HepG2 (cell line): Measurements from ENCODE around the gene ULK4. TPM values are rescaled to one million over a fixed set of nuclear protein-coding genes. Genes with fewer than 3 reads are reported as not detected.

ENCODE experiments used
- ATAC-seq: fragments of 200-7000 bp; cut with Tn5 transposase; 3 replicates; pipeline ENCODE4 v1.9.1; 2020; ENCODE audit warnings: mild to moderate bottlenecking, moderate library complexity
- BruUV-seq: library from RNA; stranded (reverse); fragments of 400-500 nt; replicated peaks from 2 replicates; lab custom pipeline; 2021; lab: Mats Ljungman, UMichigan
- CTCF ChIA-PET: fragments of 300-600 bp; formaldehyde crosslinking; extraction: SDS; loops from one replicate; lab custom pipeline; 2021; ENCODE audit warnings: low total read pairs, inconsistent platforms, low intra/inter-chr PET ratio; lab: Yijun Ruan, JAX
- POLR2A ChIA-PET: fragments of 350-600 bp; sonication (Branson Sonifier 250); formaldehyde crosslinking; loops from one replicate; lab custom pipeline; 2020; ENCODE audit warnings: antibody characterized with exemption, inconsistent platforms; lab: Yijun Ruan, JAX
- DNase-seq: peaks from one replicate; pipeline ENCODE4 v3.0.0-alpha.2; 2015; ENCODE audit warnings: low spot score
- FAIRE-seq: peaks from 3 replicates; lab custom pipeline; 2011; peaks lifted over from hg19 to GRCh38; lab: Jason Lieb, UNC
- H2AFZ ChIP-seq: one replicate; pipeline ENCODE4 v1.6.1; 2011; ENCODE audit warnings: low read length, inconsistent platforms
- H3K27ac ChIP-seq: fragments of 300-600 bp; 3 replicates; pipeline ENCODE4 v1.8.0; 2011; ENCODE audit warnings: mixed run types, mild to moderate bottlenecking, mixed read lengths, low read length, inconsistent platforms; ENCODE audit not compliant: insufficient read depth; ENCODE audit errors: extremely low read length
- H3K27me3 ChIP-seq, 2 experiments: fragments of 200-600 bp in 1 of 2; 2 replicates in 1 of 2; 3 replicates in 1 of 2; pipeline versions ENCODE4 v1.6.0 to v1.8.0; 2011; ENCODE audit warnings: low read length in 2 of 2, mild to moderate bottlenecking in 2 of 2, moderate library complexity in 2 of 2, inconsistent platforms in 1 of 2; ENCODE audit not compliant: insufficient read depth in 2 of 2, control insufficient read depth in 1 of 2
- H3K36me3 ChIP-seq, 2 experiments: fragments of 200-600 bp in 1 of 2; replicated peaks in 1 of 2; 2 replicates in 1 of 2; 3 replicates in 1 of 2; pipeline versions ENCODE4 v1.5.1 to v1.8.0; 2011; ENCODE audit warnings: low read length in 2 of 2, inconsistent platforms in 1 of 2; ENCODE audit not compliant: insufficient read depth in 2 of 2, control insufficient read depth in 1 of 2
- H3K4me1 ChIP-seq: 2 replicates; pipeline ENCODE4 v1.5.1; 2012; ENCODE audit warnings: low read length, inconsistent platforms; ENCODE audit not compliant: insufficient read depth
- H3K4me2 ChIP-seq: 2 replicates; pipeline ENCODE4 v1.6.0; 2011; ENCODE audit warnings: low read depth, low read length, inconsistent platforms
- H3K4me3 ChIP-seq, 3 experiments: fragments of 200-600 bp in 1 of 3; sonication (generic), shearing (Covaris generic) in 1 of 3; replicated peaks in 1 of 3; 2 replicates each; pipeline ENCODE4 v1.5.1; 2011 to 2016; ENCODE audit warnings: low read length in 3 of 3, inconsistent platforms in 2 of 3, low read depth in 2 of 3, mild to moderate bottlenecking in 2 of 3, control low read depth in 1 of 3, mixed read lengths in 1 of 3; ENCODE audit not compliant: insufficient read depth in 1 of 3
- H3K79me2 ChIP-seq: one replicate; pipeline ENCODE4 v1.6.1; 2011; ENCODE audit warnings: low read length, inconsistent platforms; ENCODE audit not compliant: insufficient read depth
- H3K9ac ChIP-seq: 2 replicates; pipeline ENCODE4 v1.6.0; 2011; ENCODE audit warnings: mild to moderate bottlenecking, low read depth, low read length, inconsistent platforms; ENCODE audit not compliant: insufficient read depth
- H3K9me3 ChIP-seq: 2 replicates; pipeline ENCODE4 v1.5.1; 2012; ENCODE audit warnings: mild to moderate bottlenecking, low read length
- H4K20me1 ChIP-seq: 2 replicates; pipeline ENCODE4 v1.6.0; 2011; ENCODE audit warnings: inconsistent platforms, mild to moderate bottlenecking, low read length, moderate library complexity; ENCODE audit not compliant: insufficient read depth
- ADNP ChIP-seq: sonication (generic); formaldehyde crosslinking; IDR thresholded peaks from 2 replicates; pipeline ENCODE4 v1.4.0; 2020; ENCODE audit warnings: missing genetic modification reagents
- BORCS8-MEF2B ChIP-seq: sonication (generic); formaldehyde crosslinking; IDR thresholded peaks from 2 replicates; pipeline ENCODE4 v1.8.0; 2022; ENCODE audit warnings: mild to moderate bottlenecking, missing genetic modification reagents
- CBX5 ChIP-seq: sonication (generic); formaldehyde crosslinking; IDR thresholded peaks from 2 replicates; pipeline ENCODE4 v1.4.0; 2020; ENCODE audit warnings: missing genetic modification reagents, borderline replicate concordance
- CC2D1A ChIP-seq: sonication (generic); formaldehyde crosslinking; IDR thresholded peaks from 2 replicates; pipeline ENCODE4 v1.8.1; 2023; ENCODE audit warnings: mild to moderate bottlenecking, missing genetic modification reagents
- GMEB1 ChIP-seq: sonication (generic); formaldehyde crosslinking; IDR thresholded peaks from 2 replicates; pipeline ENCODE4 v1.5.1; 2020; ENCODE audit warnings: missing genetic modification reagents, mild to moderate bottlenecking, borderline replicate concordance
- HNF4G ChIP-seq, 2 experiments: sonication (generic) in 1 of 2; formaldehyde crosslinking in 1 of 2; IDR thresholded peaks; 2 replicates each; pipeline versions ENCODE4 v1.4.0 to v1.6.1; 2011 to 2020; ENCODE audit warnings: borderline replicate concordance in 2 of 2, low read depth in 2 of 2, mild to moderate bottlenecking in 2 of 2, low read length in 1 of 2, missing genetic modification reagents in 1 of 2, moderate library complexity in 1 of 2
- SP5 ChIP-seq: IDR thresholded peaks from 2 replicates; pipeline ENCODE4 v1.6.1; 2016; ENCODE audit warnings: low read depth, borderline replicate concordance
- ZNF12 ChIP-seq: sonication (generic); formaldehyde crosslinking; IDR thresholded peaks from 2 replicates; pipeline ENCODE4 v1.5.0; 2020; ENCODE audit warnings: missing genetic modification reagents
- ZNF142 ChIP-seq: sonication (generic); formaldehyde crosslinking; IDR thresholded peaks from 2 replicates; pipeline ENCODE4 v1.4.0; 2020; ENCODE audit warnings: missing genetic modification reagents
- ZNF510 ChIP-seq: sonication (generic); formaldehyde crosslinking; IDR thresholded peaks from 2 replicates; pipeline ENCODE4 v1.4.0; 2020; ENCODE audit warnings: low read depth, mild to moderate bottlenecking, missing genetic modification reagents
- ZNF550 ChIP-seq: sonication (generic); formaldehyde crosslinking; IDR thresholded peaks from 2 replicates; pipeline ENCODE4 v1.4.0; 2020; ENCODE audit warnings: mild to moderate bottlenecking, missing genetic modification reagents, borderline replicate concordance
- ZNF580 ChIP-seq: IDR thresholded peaks from 2 replicates; pipeline ENCODE4 v1.6.1; 2016; ENCODE audit warnings: low read depth, borderline replicate concordance
- ZNF660 ChIP-seq: sonication (generic); formaldehyde crosslinking; IDR thresholded peaks from 2 replicates; pipeline ENCODE4 v1.5.1; 2020; ENCODE audit warnings: mild to moderate bottlenecking, low read depth, missing genetic modification reagents, borderline replicate concordance
- ZNF761 ChIP-seq: sonication (generic); formaldehyde crosslinking; conservative IDR thresholded peaks from 2 replicates; pipeline ENCODE4 v1.4.0; 2020; ENCODE audit warnings: mild to moderate bottlenecking, missing genetic modification reagents
- in situ Hi-C: cut with HindIII; loops from 2 replicates; pipeline ENCODE4 v1.10.0; 2017; ENCODE audit warnings: low pct_unique_long_range_greater_than_20kb; ENCODE audit not compliant: extremely low pct_ligation_motif_present
- intact Hi-C: fragments of 100-400 bp; cut with micrococcal nuclease; formaldehyde crosslinking; loops from one replicate; pipeline ENCODE4 v1.10.0; 2022; ENCODE audit not compliant: unreplicated experiment
- polyA plus RNA-seq, 8 experiments: library from polyadenylated mRNA; depleted of rRNA in 3 of 8; stranded (reverse) in 7 of 8; unstranded in 1 of 8; fragments of >200 nt; fragmentation: Illumina TruSeq in 4 of 8; extraction: Trizol in 4 of 8; gene quantifications; 2 replicates each; pipeline versions ENCODE4 v1.2.1 to v1.2.3, GENCODE V29; 2011 to 2016; ENCODE audit warnings: low read depth in 4 of 8, missing spikeins in 1 of 8, mixed read lengths in 1 of 8; ENCODE audit not compliant: insufficient read depth in 1 of 8
- total RNA-seq, 5 experiments: library from RNA; depleted of rRNA; stranded (reverse); fragments of >200 nt; fragmentation: Illumina TruSeq; extraction: Trizol; gene quantifications; 2 replicates each; pipeline ENCODE4 v1.2.3, GENCODE V29; 2016; ENCODE audit warnings: low read depth in 1 of 5

ULK4 gene
- total and polyA plus RNA-seq, 2 of the 13 experiments (the other 11 are each of a cell fraction or from before 2014, with no cell fraction given): 6.7 to 11.8 TPM

GRCh38 chr3:41503998-41504623 lies 457.8 kb downstream of the ULK4 start:
- Histone ChIP-seq H3K79me2 (no peaks in the 10 kb centered on the region), H3K27ac (no peak overlapping the region), H3K4me2 (no peak overlapping the region), H3K27me3 (no peaks in the 10 kb centered on the region), H3K9ac (no peak overlapping the region), H4K20me1 (no peaks in the 10 kb centered on the region), H3K4me3 (no peak overlapping the region), H2AFZ (no peak overlapping the region), H3K9me3 (no peaks in the 10 kb centered on the region), H3K4me1 (no peaks in the 10 kb centered on the region), H3K36me3 (no peaks in the 10 kb centered on the region)
- FAIRE-seq (no peak), DNase-seq (no peak), ATAC-seq (no peak)
- intact Hi-C loops: no loop called here
- no TSS peak for BruUV-seq
- POLR2A ChIA-PET: no interaction called here
- CTCF ChIA-PET: no interaction called here
- in situ Hi-C loops: no loop called here
- TF ChIP-seq ZNF761 (CRISPR knock-in tag): no peak
- TF ChIP-seq ZNF142 (CRISPR knock-in tag): no peak
- no peak for TF ChIP-seq ZNF660 (CRISPR knock-in tag)
- no peak for TF ChIP-seq CC2D1A (CRISPR knock-in tag)
- TF ChIP-seq ZNF550 (CRISPR knock-in tag): no peak
- no peak for TF ChIP-seq HNF4G (IDR thresholded peaks at IDR 0.05; ENCODE audit: borderline replicate concordance, low read depth, low read length)
- no peak for TF ChIP-seq HNF4G (CRISPR knock-in tag; IDR thresholded peaks at IDR 0.05; ENCODE audit: borderline replicate concordance, low read depth)
- no peak for TF ChIP-seq BORCS8-MEF2B
- TF ChIP-seq GMEB1 (CRISPR knock-in tag): no peak
- TF ChIP-seq ZNF12 (CRISPR knock-in tag): no peak
- no peak for TF ChIP-seq CBX5 (CRISPR knock-in tag)
- no peak for TF ChIP-seq ZNF510 (CRISPR knock-in tag)
- TF ChIP-seq ADNP (CRISPR knock-in tag): no peak
- no peak for TF ChIP-seq SP5 (CRISPR knock-in tag)
- no peak for TF ChIP-seq ZNF580
